ENCODE results near the gene GPR26. TPM values are rescaled to one million over a fixed set of nuclear protein-coding genes. Genes with fewer than 3 reads are reported as not detected.

GPR26 gene
- total and polyA plus RNA-seq, 11 donors: not detected

- no peaks in the 10 kb centered on the region for H3K4me1 ChIP-seq
- TF ChIP-seq POLR2A (IDR thresholded peaks at IDR 0.05) (no peak), CTCF (IDR thresholded peaks at IDR 0.05) (no peak)
- H3K27me3 ChIP-seq: peaks cover 0 to 24% (median 0%) of the 10 kb centered on the region in 9 donors
- intact Hi-C loops (cut with DNase I): no loop called here
- H3K27ac ChIP-seq: no peak overlapping the region
- 38 to 46% (median 45%) methylated on average over 4 of the region's 4 CpGs for WGBS, 4 donors
- no peak overlapping the region for H3K4me3 ChIP-seq
- no peak for ATAC-seq
- DNase-seq: no peak
- H3K9me3 ChIP-seq: no peaks in the 10 kb centered on the region
- H3K36me3 ChIP-seq: no peaks in the 10 kb centered on the region
These were observed 9.7 kb downstream of the GPR26 start for GRCh38 chr10:123675811-123676210.

- no peak for TF ChIP-seq CTCF (IDR thresholded peaks at IDR 0.05)
- ATAC-seq: no peak
- intact Hi-C loops (cut with DNase I): no loop called here
- Histone ChIP-seq H3K4me3 (no peak overlapping the region), H3K36me3 (no peaks in the 10 kb centered on the region), H3K9me3 (no peaks in the 10 kb centered on the region), H3K4me1 (no peaks in the 10 kb centered on the region), H3K27me3 (peaks cover 0 to 22% (median 0%) of the 10 kb centered on the region in 9 donors), H3K27ac (no peak overlapping the region)
- 68 to 80% (median 69%) methylated on average over 5 to 6 of the region's 6 CpGs for WGBS, 4 donors
- DNase-seq: no peak
These were observed 11.4 kb downstream of the GPR26 start for GRCh38 chr10:123677556-123677955.

- DNase-seq (no peak), ATAC-seq (no peak)
- peaks cover 0 to 24% (median 0%) of the 10 kb centered on the region in 9 donors for H3K27me3 ChIP-seq
- no peaks in the 10 kb centered on the region for H3K36me3 ChIP-seq
- intact Hi-C loops (cut with DNase I): no loop called here
- no peaks in the 10 kb centered on the region for H3K9me3 ChIP-seq
- no peak overlapping the region for H3K27ac ChIP-seq
- 41 to 52% (median 45%) methylated on average over 5 of the region's 5 CpGs for WGBS, 4 donors
- no peak overlapping the region for H3K4me3 ChIP-seq
- TF ChIP-seq CTCF (IDR thresholded peaks at IDR 0.05): no peak
- TF ChIP-seq POLR2A (IDR thresholded peaks at IDR 0.05): no peak
- H3K4me1 ChIP-seq: no peaks in the 10 kb centered on the region
These were observed 12.2 kb downstream of the GPR26 start for GRCh38 chr10:123678376-123678775.

- 64 to 73% (median 65%) methylated on average over 9 of the region's 9 CpGs for WGBS, 4 donors
- ATAC-seq: no peak
- intact Hi-C loops (cut with DNase I): no loop called here
- no peak for DNase-seq
- Histone ChIP-seq H3K4me1 (no peaks in the 10 kb centered on the region), H3K36me3 (no peaks in the 10 kb centered on the region), H3K27me3 (peaks cover 0 to 11% (median 0%) of the 10 kb centered on the region in 9 donors), H3K9me3 (no peaks in the 10 kb centered on the region), H3K27ac (no peak overlapping the region), H3K4me3 (no peak overlapping the region)
- TF ChIP-seq CTCF (IDR thresholded peaks at IDR 0.05) (no peak), POLR2A (IDR thresholded peaks at IDR 0.05) (no peak)
These were observed 15.1 kb downstream of the GPR26 start for GRCh38 chr10:123681285-123681684.
